Neutrophil (primary cell): ENCODE results near the gene ZC3H4.
A peak's percentile ranks its signal among the peaks of the same experiment; 100 is the strongest.

Source experiments
- H3K27ac ChIP-seq: fragments of 200-600 bp; sonication (generic); 2 replicates; pipeline ENCODE4 v1.5.1; 2016; ENCODE audit warnings: mild to moderate bottlenecking, moderate library complexity
- H3K27me3 ChIP-seq: fragments of 200-600 bp; sonication (generic); 2 replicates; pipeline ENCODE4 v1.6.0; 2016; ENCODE audit warnings: mild to moderate bottlenecking
- H3K36me3 ChIP-seq: fragments of 200-600 bp; sonication (generic); 2 replicates; pipeline ENCODE4 v1.5.1; 2017
- H3K4me1 ChIP-seq, 2 experiments: fragments of 200-600 bp in 1 of 2; sonication (generic) in 1 of 2; 1 replicate in 1 of 2; 2 replicates in 1 of 2; pipeline versions ENCODE4 v1.5.1 to v1.6.1; 2013 to 2016; ENCODE audit warnings: low read depth in 1 of 2, low read length in 1 of 2, mild to moderate bottlenecking in 1 of 2, moderate library complexity in 1 of 2; ENCODE audit not compliant: control insufficient read depth in 1 of 2, insufficient read depth in 1 of 2
- H3K4me3 ChIP-seq, 2 experiments: fragments of 200-600 bp in 1 of 2; sonication (generic) in 1 of 2; 1 replicate in 1 of 2; 2 replicates in 1 of 2; pipeline ENCODE4 v1.5.1; 2013 to 2016; ENCODE audit warnings: low read depth in 1 of 2, low read length in 1 of 2, mild to moderate bottlenecking in 1 of 2, moderate library complexity in 1 of 2
- H3K9me3 ChIP-seq: fragments of 200-600 bp; sonication (generic); 2 replicates; pipeline ENCODE4 v1.5.1; 2016
- TF ChIP-seq, protein P1 (sequence below): fragments of 200-600 bp; sonication (generic); IDR thresholded peaks from 2 replicates; pipeline ENCODE4 v1.5.1; 2016; ENCODE audit warnings: antibody characterized with exemption

ZC3H4 gene

DNA sequence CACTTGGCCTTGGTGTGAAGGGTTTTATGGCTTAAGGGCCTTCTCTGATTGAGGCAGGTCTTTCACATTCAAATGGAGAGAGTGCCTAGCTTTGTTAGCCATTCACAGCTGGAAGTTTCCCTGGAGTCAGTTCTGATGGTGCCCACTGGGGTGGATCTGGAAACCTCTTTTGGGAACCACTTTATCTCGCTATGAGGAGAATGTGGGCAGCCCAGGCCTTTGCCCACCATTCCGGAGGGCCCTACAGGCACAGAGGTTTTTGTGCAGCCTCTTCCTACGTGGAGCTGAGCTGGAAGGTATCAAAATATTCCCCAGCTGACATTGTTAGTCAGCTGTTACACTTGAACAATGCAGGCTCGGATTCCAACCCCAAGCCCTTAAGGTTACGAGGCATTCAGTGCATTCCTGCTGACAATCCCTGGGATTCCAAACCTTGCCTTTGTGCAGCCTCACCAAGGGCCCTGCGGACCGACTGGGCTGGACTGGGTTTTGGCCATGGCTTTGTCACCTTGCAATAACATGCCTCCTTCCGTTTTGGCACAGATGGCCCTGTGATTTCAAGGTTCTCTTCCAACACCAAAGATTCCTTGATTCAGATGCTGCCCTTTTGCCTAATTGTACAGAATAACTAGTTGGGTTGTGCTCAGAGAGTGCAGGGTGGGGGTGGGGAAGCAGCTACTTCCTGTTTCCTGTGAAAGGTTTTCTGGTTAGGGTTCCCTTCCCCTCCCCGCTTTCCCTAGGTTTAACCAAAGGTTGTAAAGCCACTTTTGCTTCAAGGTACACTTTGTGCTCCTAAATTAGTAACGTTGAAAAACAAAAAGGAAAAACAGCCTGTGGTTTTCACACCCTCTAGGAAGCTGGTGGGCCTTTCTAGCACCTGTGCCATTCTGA is 44.1 kb upstream of the ZC3H4 start:
- Histone ChIP-seq H3K27ac (peak overlapping the region; percentile 84), H3K36me3 (peaks cover 12% of the 10 kb centered on the region), H3K9me3 (no peaks in the 10 kb centered on the region), H3K4me3 (peak overlapping the region; percentile 3 to 42), H3K27me3 (no peaks in the 10 kb centered on the region), H3K4me1 (peaks cover 25 to 27% of the 10 kb centered on the region in 2 experiments)
- TF ChIP-seq, protein P1, sequence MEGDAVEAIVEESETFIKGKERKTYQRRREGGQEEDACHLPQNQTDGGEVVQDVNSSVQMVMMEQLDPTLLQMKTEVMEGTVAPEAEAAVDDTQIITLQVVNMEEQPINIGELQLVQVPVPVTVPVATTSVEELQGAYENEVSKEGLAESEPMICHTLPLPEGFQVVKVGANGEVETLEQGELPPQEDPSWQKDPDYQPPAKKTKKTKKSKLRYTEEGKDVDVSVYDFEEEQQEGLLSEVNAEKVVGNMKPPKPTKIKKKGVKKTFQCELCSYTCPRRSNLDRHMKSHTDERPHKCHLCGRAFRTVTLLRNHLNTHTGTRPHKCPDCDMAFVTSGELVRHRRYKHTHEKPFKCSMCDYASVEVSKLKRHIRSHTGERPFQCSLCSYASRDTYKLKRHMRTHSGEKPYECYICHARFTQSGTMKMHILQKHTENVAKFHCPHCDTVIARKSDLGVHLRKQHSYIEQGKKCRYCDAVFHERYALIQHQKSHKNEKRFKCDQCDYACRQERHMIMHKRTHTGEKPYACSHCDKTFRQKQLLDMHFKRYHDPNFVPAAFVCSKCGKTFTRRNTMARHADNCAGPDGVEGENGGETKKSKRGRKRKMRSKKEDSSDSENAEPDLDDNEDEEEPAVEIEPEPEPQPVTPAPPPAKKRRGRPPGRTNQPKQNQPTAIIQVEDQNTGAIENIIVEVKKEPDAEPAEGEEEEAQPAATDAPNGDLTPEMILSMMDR: no peak

DNA sequence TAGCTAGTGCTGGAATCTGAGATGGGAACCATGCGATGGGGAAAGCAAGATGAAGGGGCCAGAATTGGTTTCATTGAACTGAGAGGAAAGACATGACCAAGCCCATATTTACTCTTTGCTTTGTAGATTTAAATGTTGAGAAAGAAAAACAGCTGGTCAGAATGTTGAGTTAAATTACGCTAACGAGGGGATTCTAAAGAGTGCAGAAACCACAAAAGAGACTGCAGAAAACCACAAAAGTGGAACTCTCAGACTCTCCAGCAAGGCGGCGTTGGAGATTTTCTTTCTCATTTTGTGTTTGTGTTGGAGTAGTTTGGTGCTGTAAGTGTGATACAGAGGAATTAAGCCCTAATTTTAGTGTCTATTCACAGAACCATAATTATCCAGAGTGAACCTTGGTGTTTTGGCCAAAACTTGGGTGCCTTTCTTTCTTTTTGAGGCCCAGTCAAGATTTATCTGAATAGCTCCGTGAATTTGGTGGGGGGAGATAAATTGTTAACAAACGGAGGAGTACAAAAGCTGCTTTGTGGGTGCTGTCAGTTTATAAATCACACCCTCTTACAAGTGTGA is 43.4 kb upstream of the ZC3H4 start:
- Histone ChIP-seq H3K9me3 (no peaks in the 10 kb centered on the region), H3K27me3 (no peaks in the 10 kb centered on the region), H3K4me1 (peaks cover 25 to 27% of the 10 kb centered on the region in 2 experiments), H3K4me3 (peak overlapping the region; percentile 27 to 42), H3K27ac (peak overlapping the region; percentile 84), H3K36me3 (peaks cover 16% of the 10 kb centered on the region)
- TF ChIP-seq, protein P1: no peak

DNA sequence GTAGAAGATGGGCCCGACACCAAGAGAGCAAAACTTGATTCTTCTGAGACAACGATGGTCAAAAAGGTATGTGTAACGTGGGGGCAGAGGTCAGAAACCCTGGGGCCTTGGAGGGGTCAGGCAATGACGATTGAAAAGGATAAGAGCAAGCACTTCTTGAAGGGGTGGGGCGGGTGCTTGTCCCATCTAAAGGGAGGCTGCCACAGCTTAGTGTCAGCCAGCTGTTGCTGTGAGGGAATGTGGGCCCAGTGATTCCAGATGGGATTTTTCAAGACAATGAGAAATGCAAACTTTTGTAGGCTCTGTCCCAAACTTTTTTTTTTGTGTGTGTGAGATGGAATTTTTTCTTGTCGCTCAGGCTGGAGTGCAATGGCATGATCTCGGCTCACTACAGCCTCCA is 41.6 kb upstream of the ZC3H4 start:
- TF ChIP-seq, protein P1: no peak
- H3K4me3 ChIP-seq: no peak overlapping the region
- no peaks in the 10 kb centered on the region for H3K27me3 ChIP-seq
- H3K9me3 ChIP-seq: no peaks in the 10 kb centered on the region
- H3K36me3 ChIP-seq: peaks cover 31% of the 10 kb centered on the region
- peaks cover 25 to 27% of the 10 kb centered on the region in 2 experiments for H3K4me1 ChIP-seq
- H3K27ac ChIP-seq: no peak overlapping the region

DNA sequence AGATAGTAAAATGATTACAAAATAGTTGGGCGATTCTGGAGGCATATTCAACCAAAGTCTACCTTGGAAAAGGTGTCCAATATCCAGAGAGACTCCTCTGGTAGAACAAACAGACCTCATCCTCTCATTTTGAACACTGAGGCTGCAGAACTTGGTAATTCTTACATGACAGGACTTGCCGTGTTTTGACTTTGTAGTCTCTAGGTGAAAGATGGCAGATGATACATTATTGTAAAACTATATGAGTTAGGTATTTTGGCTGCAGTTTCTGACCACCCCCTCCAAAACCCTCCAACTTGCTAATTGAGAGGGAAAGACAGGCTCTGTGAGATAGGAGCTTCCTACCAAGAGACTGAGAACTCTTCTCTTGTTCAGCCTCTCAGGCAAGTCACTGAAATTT is 39.7 kb upstream of the ZC3H4 start:
- TF ChIP-seq, protein P1: no peak
- peaks cover 32% of the 10 kb centered on the region for H3K36me3 ChIP-seq
- H3K4me1 ChIP-seq: peaks cover 20 to 22% of the 10 kb centered on the region in 2 experiments

DNA sequence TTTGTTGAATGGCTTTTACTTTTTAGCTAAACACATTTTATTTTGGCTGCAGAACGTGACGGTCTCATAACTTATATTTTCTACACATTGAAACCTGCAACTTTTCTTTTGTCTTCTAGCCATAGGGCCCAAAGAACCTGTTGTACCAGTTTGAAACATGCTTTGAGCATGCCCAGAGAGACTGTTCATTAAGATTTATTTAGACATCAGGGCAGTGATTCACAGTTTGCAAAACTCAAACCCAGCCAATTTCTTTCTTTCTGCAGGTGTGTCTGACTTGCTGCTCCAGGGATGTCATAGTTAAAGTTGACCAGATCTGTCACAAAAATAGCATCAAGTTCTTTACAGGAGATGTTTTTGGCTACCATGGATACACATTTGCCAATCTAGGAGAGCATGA is 39.1 kb upstream of the ZC3H4 start:
- Histone ChIP-seq H3K36me3 (peaks cover 32% of the 10 kb centered on the region), H3K27me3 (no peaks in the 10 kb centered on the region), H3K9me3 (no peaks in the 10 kb centered on the region), H3K4me1 (peaks cover 14 to 15% of the 10 kb centered on the region in 2 experiments), H3K4me3 (no peak overlapping the region), H3K27ac (no peak overlapping the region)
- TF ChIP-seq, protein P1: no peak

More for the DNA sequence above, 39.7 kb upstream of the ZC3H4 start:
- Histone ChIP-seq H3K9me3 (no peaks in the 10 kb centered on the region), H3K4me3 (no peak overlapping the region), H3K27me3 (no peaks in the 10 kb centered on the region), H3K27ac (no peak overlapping the region)
